MV-4-11 (cell line): Measurements from ENCODE around the gene CD247.

ENCODE experiments used
- DNase-seq: peaks from one replicate; lab custom pipeline; 2025; lab: John Stamatoyannopoulos, UW

Gene CD247

GRCh38 chr1:167487614-167488013 lies 30.7 kb downstream of the CD247 start:
- DNase-seq = no peak

GRCh38 chr1:167486090-167486824 lies 32.1 kb downstream of the CD247 start:
- no peak for DNase-seq

- DNase-seq = no peak
Measured at GRCh38 chr1:167484726-167485502, 33.4 kb downstream of the CD247 start.

- no peak for DNase-seq
Measured at GRCh38 chr1:167483790-167484189, 34.5 kb downstream of the CD247 start.

GRCh38 chr1:167482184-167482583 lies 36.1 kb downstream of the CD247 start:
- no peak for DNase-seq

- no peak for DNase-seq
Measured at GRCh38 chr1:167479331-167479979, 38.9 kb downstream of the CD247 start.

- DNase-seq = no peak
Measured at GRCh38 chr1:167477986-167478385, 40.3 kb downstream of the CD247 start.

- no peak for DNase-seq
Measured at GRCh38 chr1:167476061-167476460, 42.3 kb downstream of the CD247 start.

GRCh38 chr1:167474191-167474641 lies 44.1 kb downstream of the CD247 start:
- DNase-seq = no peak

- no peak for DNase-seq
Measured at GRCh38 chr1:167473761-167474160, 44.6 kb downstream of the CD247 start.

- no peak for DNase-seq
Measured at GRCh38 chr1:167472752-167473521, 45.4 kb downstream of the CD247 start.

GRCh38 chr1:167471568-167471967 lies 46.8 kb downstream of the CD247 start:
- DNase-seq = no peak

GRCh38 chr1:167469280-167469965 lies 48.9 kb downstream of the CD247 start:
- DNase-seq = no peak

- DNase-seq = no peak
Measured at GRCh38 chr1:167467752-167468151, 50.6 kb downstream of the CD247 start.

- no peak for DNase-seq
Measured at GRCh38 chr1:167467126-167467710, 51.1 kb downstream of the CD247 start.

- DNase-seq = no peak
Measured at GRCh38 chr1:167465743-167466142, 52.6 kb downstream of the CD247 start.

GRCh38 chr1:167465018-167465417 lies 53.3 kb downstream of the CD247 start:
- DNase-seq = no peak

GRCh38 chr1:167463875-167464575 lies 54.3 kb downstream of the CD247 start:
- no peak for DNase-seq

GRCh38 chr1:167463080-167463479 lies 55.2 kb downstream of the CD247 start:
- no peak for DNase-seq

- DNase-seq = no peak
Measured at GRCh38 chr1:167462341-167462740, 56.0 kb downstream of the CD247 start.
